GM06990 (cell line): ENCODE data around the gene LMTK2.

Experiments
- DNase-seq: peaks from one replicate; pipeline ENCODE4 v3.0.0-alpha.2; 2011; ENCODE audit not compliant: insufficient read length; ENCODE audit errors: extremely low read depth
- H3K27me3 ChIP-seq: replicated peaks from 2 replicates; pipeline ENCODE4 v1.6.0; 2011; ENCODE audit warnings: low read length; ENCODE audit not compliant: control insufficient read depth, insufficient read depth
- H3K36me3 ChIP-seq: 2 replicates; pipeline ENCODE4 v1.5.1; 2011; ENCODE audit warnings: low read length; ENCODE audit not compliant: control insufficient read depth, insufficient read depth
- H3K4me3 ChIP-seq: replicated peaks from 2 replicates; pipeline ENCODE4 v1.5.1; 2011; ENCODE audit warnings: low read depth, mild to moderate bottlenecking, control low read depth, low read length
- CTCF ChIP-seq: IDR thresholded peaks from 2 replicates; pipeline ENCODE4 v1.5.1; 2011; ENCODE audit warnings: low read length, control low read depth, mild to moderate bottlenecking, inconsistent platforms; ENCODE audit not compliant: insufficient read depth, poor library complexity, severe bottlenecking

LMTK2 gene

DNA sequence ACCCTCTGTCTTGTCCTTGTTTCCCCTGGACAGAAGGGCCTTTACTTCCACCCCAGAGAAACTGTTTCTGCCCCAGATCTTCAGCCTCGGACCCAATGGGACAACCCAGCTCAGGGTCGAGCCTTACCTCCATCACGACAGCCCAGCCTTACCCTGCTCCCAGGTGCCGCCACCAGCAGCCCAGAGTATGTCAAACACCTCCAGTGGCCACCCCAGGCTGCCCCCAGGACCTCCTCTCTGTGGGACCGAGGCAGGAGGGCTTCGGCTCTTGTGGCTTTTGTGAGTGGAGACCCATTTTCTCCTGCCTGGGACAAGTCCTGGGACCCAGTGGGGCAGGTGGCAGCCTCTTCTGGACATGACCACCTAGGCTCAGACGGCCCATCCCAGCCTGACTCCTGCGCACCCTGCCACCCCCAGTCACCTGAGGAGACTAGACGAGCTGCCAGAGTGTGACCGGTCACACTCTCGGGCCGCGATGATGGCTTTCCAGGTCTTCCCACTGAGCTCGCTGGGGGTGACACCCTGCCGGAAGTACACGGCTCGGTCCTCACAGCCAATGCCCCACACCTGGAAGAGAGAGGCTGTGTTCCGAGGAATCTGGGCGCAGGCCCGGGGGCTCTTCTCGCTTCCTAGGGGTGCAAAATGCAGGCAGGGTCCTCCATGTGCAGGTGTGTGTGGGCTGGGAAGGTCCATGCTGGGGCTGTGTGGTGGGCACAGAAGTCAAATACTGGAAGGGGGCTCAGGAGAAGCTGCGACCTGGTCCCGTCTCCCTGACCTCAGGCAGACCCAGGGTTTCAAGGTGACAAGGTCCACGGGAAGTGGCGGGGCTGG lies 129.9 kb downstream of the LMTK2 start:
- no peak for DNase-seq
- Histone ChIP-seq H3K27me3 (no peaks in the 10 kb centered on the region), H3K4me3 (no peak overlapping the region), H3K36me3 (peaks cover 4% of the 10 kb centered on the region)
- TF ChIP-seq CTCF, result no peak

- Histone ChIP-seq H3K4me3 (no peak overlapping the region), H3K36me3 (peaks cover 4% of the 10 kb centered on the region), H3K27me3 (no peaks in the 10 kb centered on the region)
- no peak for DNase-seq
- no peak for TF ChIP-seq CTCF
These were observed 131.4 kb downstream of the LMTK2 start for GRCh38 chr7:98238076-98238475.

- Histone ChIP-seq H3K27me3 (no peaks in the 10 kb centered on the region), H3K36me3 (peaks cover 6% of the 10 kb centered on the region), H3K4me3 (no peak overlapping the region)
- no peak for TF ChIP-seq CTCF
- DNase-seq, result no peak
These were observed 132.3 kb downstream of the LMTK2 start for GRCh38 chr7:98238976-98239375.

GRCh38 chr7:98240961-98241673 lies 134.5 kb downstream of the LMTK2 start:
- DNase-seq, result no peak
- no peaks in the 10 kb centered on the region for H3K27me3 ChIP-seq
- peaks cover 4% of the 10 kb centered on the region for H3K36me3 ChIP-seq
- no peak overlapping the region for H3K4me3 ChIP-seq
- TF ChIP-seq CTCF, result peak; percentile 94

- TF ChIP-seq CTCF, result no peak
- no peak for DNase-seq
- no peak overlapping the region for H3K4me3 ChIP-seq
These were observed 135.1 kb downstream of the LMTK2 start for GRCh38 chr7:98241674-98242241.

More at GRCh38 chr7:98241674-98242241, 135.1 kb downstream of the LMTK2 start:
- Histone ChIP-seq H3K36me3 (peaks cover 2% of the 10 kb centered on the region), H3K27me3 (no peaks in the 10 kb centered on the region)
